A172 (cell line): ENCODE measurements around the gene FBXO45. TPM values are rescaled to one million over a fixed set of nuclear protein-coding genes. Genes with fewer than 3 reads are reported as not detected.
A peak's percentile ranks its signal among the peaks of the same experiment; 100 is the strongest.
"Not testable (repeated sequence)": the region's sequence is repeated elsewhere in the genome, so short reads cannot be mapped to it uniquely, and the experiment has no call there.

Experiments
- DNase-seq: peaks from one replicate; pipeline ENCODE4 v3.0.0-alpha.2; 2015; ENCODE audit warnings: low spot score
- total RNA-seq: library from RNA; depleted of rRNA; stranded (reverse); fragments of >200 nt; shearing (Covaris generic); gene quantifications from 2 replicates; pipeline ENCODE4 v1.2.3, GENCODE V29; 2014; rRNA removed

The FBXO45 gene
- 22.7 and 28.7 TPM in 2 replicates for total RNA-seq

GRCh38 chr3:196568246-196569002 lies at the start of gene FBXO45, which contains the start of gene WDR53:
Gene FBXO45 (plus strand): TSS chr3:196568660. CDS start chr3:196568985, 325 bp downstream.
Gene WDR53 (minus strand): TSS chr3:196568554. CDS start chr3:196561475, 7,079 bp downstream.
- peak; percentile 90 for DNase-seq

GRCh38 chr3:196518966-196519717 lies 49.3 kb upstream of the FBXO45 start:
- peak; percentile 94 for DNase-seq

DNA sequence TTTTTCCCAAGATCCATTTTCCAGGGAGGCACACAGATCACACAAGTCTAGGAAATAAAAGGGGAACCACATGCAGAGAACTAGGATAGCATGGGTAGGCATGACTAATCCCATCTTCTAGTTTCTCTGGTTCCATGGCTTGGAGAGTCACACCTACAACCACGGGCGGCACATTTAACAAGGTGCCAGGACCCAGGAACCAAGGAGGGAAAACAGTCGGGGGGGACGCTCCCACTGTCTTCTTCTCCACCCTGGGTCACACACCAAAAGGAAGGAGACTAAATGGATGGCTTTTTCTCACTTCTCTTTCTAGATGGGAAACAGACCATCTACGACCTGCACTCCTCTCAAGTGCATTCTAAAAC lies 48.8 kb upstream of the FBXO45 start:
- DNase-seq: no peak

DNA sequence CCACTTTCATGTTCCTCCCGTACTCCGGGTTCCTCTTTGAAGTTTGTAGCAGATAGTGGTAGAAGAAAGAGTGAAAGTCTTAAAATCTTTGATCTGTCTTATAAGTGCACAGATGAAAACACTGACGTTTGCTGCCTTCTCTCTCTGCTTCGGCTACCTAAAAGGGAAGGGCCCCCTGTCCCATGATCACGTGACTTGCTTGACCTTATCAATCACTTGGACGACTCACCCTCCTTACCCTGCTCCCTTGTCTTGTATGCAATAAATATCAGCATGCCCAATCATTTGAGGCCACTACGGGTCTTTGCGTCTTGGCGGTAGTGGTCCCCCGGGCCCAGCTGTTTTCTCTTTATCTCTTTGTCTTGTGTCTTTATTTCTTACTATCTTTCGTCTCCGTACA lies 47.2 kb upstream of the FBXO45 start:
- DNase-seq: not testable (repeated sequence)

GRCh38 chr3:196523841-196524240 lies 44.6 kb upstream of the FBXO45 start:
- DNase-seq: no peak

DNA sequence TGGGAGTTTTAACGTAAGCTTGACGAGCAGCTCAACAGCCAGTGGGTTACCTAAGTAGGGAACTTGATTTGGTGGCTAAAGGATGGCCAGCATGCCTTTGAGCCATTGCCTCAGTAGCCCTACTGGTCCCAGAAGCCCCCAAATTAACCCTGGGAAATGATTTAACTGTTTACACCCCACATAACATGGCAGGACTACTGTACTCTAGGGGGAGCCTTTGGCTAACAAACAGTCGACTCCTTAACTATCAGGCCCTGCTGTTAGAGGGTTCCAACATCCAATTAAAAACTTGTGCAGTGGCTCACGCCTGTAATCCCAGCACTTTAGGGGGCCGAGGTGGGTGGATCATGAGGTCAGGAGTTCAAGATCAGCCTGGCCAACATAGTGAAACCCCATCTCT lies 43.9 kb upstream of the FBXO45 start:
- DNase-seq: peak; percentile 43

DNA sequence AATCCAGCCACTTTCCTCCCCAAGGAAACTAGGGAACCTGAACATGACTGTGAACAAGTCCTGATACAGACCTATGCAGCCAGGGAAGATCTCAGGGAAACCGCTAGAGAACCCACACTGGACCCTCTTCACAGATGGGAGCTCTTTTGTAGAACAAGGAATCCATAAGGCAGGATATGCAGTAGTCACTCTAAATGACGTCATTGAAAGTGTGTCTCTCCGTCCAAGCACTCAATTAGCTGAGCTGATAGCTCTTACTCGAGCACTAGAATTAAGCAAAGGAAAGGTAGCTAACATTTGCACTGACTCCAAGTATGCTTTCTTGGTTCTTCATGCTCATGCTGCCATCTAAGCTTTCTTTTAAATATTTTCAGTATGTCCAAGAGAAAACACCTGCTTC lies 43.3 kb upstream of the FBXO45 start:
- DNase-seq: no peak

DNA sequence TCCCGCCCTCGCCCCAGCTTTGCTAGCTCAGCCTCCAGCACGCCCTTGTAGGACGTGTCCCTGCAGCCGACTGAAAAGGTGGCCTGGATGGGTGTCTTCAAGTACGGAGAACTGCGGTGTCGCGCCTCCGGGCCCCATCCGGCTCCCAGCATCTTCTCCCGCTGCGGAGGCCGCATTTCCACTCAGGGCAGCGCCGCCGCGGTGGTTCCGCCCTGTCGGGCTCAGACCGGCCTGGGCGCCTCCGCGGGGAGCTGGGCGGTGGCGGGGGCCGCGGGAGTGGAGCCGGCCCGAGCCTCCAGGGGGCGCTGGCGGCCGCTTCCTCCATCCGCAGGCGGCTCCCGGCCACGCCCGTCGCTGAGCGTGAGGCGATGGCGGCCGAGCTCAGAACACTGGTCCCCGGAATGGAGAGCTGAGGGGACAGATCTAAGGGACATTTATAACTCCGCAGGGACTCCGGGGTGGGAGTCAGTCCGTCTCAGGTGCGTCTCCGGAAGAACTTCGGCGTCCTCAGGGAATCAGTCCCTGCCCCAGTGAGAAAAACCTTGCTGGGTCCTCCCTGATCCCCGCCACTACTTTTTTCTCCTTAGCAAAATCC lies 39.7 kb upstream of the FBXO45 start:
- DNase-seq: peak; percentile 29

DNA sequence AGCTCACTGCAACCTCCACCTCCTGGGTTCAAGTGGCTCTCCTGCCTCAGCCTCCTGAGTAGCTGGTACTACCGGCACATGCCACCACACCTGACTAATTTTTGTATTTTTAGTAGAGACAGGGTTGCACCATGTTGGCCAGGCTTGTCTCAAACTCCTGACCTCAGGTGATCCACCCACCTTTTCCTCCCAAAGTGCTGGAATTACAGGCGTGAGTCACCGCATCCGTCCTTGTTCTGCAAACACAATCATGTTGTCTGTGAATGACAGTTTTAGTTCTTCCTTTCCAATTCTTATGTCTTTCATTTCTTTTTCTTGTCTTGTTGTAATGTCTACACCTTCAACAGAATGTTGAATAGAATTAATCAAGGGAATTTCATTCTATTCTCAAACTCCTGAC lies 37.0 kb upstream of the FBXO45 start:
- no peak for DNase-seq

GRCh38 chr3:196533260-196533681 lies 35.2 kb upstream of the FBXO45 start:
- DNase-seq: peak; percentile 41

- no peak for DNase-seq
Observed at GRCh38 chr3:196537319-196537984, 31.0 kb upstream of the FBXO45 start.

- no peak for DNase-seq
Observed at GRCh38 chr3:196541684-196542445, 26.6 kb upstream of the FBXO45 start.

GRCh38 chr3:196544491-196544992 lies 23.9 kb upstream of the FBXO45 start:
- no peak for DNase-seq

GRCh38 chr3:196546537-196546936 lies 21.9 kb upstream of the FBXO45 start:
- no peak for DNase-seq

DNA sequence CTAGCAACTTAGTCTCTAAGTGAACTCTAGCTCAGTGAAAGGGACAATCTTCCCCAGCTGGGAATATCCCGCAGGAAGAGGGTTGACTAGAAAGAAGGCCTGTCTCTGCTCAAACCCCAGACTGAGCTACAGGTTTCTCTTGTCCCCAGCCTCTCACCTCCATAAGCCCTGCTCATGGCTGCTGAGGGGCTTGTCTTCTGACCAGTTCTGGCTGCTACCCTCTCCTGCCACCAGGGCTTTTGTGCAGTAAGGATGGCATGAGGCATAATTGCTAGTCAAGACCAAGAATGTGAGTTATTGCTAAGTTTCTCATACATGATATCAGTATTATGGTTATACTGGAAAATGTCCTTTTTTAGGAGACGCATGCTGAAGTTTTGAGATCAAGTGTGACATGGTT lies 21.4 kb upstream of the FBXO45 start:
- DNase-seq: no peak

DNA sequence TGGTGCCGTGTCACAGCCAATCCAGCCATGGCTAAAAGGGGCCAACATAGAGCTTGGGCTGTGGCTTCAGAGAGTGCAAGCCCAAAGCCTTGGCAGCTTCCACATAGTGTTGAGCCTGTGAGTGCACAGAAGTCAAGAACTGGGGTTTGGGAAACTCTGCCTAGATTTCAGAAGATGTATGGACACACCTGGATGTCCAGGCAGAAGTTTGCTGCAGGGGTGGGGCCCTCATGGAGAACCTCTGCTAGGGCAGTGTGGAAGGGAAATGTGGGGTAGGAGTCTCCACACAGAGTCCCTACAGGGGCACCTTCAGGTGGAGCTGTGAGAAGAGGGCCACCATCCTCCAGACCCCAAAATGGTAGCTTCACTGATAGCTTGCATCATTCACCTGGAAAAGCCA lies 19.1 kb upstream of the FBXO45 start:
- not testable (repeated sequence) for DNase-seq

GRCh38 chr3:196550172-196550571 lies 18.3 kb upstream of the FBXO45 start:
- DNase-seq: not testable (repeated sequence)

- DNase-seq: no peak
Observed at GRCh38 chr3:196552253-196552652, 16.2 kb upstream of the FBXO45 start.

DNA sequence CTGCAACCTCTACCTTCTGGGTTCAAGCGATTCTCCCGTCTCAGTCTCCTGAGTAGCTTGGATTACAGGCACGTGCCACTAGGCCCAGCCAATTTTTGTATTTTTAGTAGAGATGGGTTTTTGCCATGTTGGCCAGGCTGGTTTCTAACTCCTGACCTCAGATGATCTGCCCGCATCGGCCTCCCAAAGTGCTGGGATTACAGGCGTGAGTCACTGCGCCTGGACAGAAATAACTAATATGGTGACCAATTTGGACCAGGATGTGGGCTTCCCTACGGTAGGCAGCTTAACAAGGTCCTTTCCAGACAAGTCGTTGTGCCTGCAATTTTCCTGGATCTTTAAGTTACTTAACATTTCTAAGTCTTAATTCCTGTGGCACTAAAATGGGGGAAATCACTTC lies 14.9 kb upstream of the FBXO45 start:
- DNase-seq: no peak

- DNase-seq: no peak
Observed at GRCh38 chr3:196554205-196554604, 14.3 kb upstream of the FBXO45 start.

GRCh38 chr3:196555295-196555694 lies 13.2 kb upstream of the FBXO45 start:
- DNase-seq: no peak
